HG02798 (cell line): ENCODE data around the gene DPP10.
"Not testable (repeated sequence)": the region's sequence is repeated elsewhere in the genome, so short reads cannot be mapped to it uniquely, and the experiment has no call there.

Experiments
- ATAC-seq: cut with Tn5 transposase; IDR thresholded peaks from one replicate; pipeline ENCODE4 v1.9.1; 2021; ENCODE audit warnings: mild to moderate bottlenecking; ENCODE audit not compliant: unreplicated experiment, poor library complexity

DPP10 gene

GRCh38 chr2:115084446-115084845 is 642.0 kb downstream of the DPP10 start:
- ATAC-seq: no peak

GRCh38 chr2:115086051-115086620 is 643.7 kb downstream of the DPP10 start:
- ATAC-seq: not testable (repeated sequence)

- ATAC-seq: no peak
Observed at GRCh38 chr2:115094441-115094840, 652.0 kb downstream of the DPP10 start.

- no peak for ATAC-seq
Observed at GRCh38 chr2:115105966-115106365, 663.5 kb downstream of the DPP10 start.

GRCh38 chr2:115115135-115115534 is 672.7 kb downstream of the DPP10 start:
- ATAC-seq: no peak

GRCh38 chr2:115118306-115118705 is 675.9 kb downstream of the DPP10 start:
- no peak for ATAC-seq

GRCh38 chr2:115119086-115119485 is 676.6 kb downstream of the DPP10 start:
- no peak for ATAC-seq

- no peak for ATAC-seq
Observed at GRCh38 chr2:115122701-115123100, 680.3 kb downstream of the DPP10 start.

- no peak for ATAC-seq
Observed at GRCh38 chr2:115124817-115125216, 682.4 kb downstream of the DPP10 start.

GRCh38 chr2:115129536-115129935 is 687.1 kb downstream of the DPP10 start:
- no peak for ATAC-seq

- ATAC-seq: no peak
Observed at GRCh38 chr2:115160531-115161080, 718.2 kb downstream of the DPP10 start.

GRCh38 chr2:115161081-115161770 is 718.8 kb downstream of the DPP10 start:
- no peak for ATAC-seq

- ATAC-seq: no peak
Observed at GRCh38 chr2:115161771-115162493, 719.5 kb downstream of the DPP10 start.

- ATAC-seq: no peak
Observed at GRCh38 chr2:115162494-115163293, 720.3 kb downstream of the DPP10 start.

GRCh38 chr2:115163572-115163971 is 721.1 kb downstream of the DPP10 start:
- no peak for ATAC-seq

- ATAC-seq: peak; percentile 47
Observed at GRCh38 chr2:115165529-115166109, 723.2 kb downstream of the DPP10 start.

- no peak for ATAC-seq
Observed at GRCh38 chr2:115168457-115168856, 726.0 kb downstream of the DPP10 start.

- no peak for ATAC-seq
Observed at GRCh38 chr2:115169814-115170213, 727.4 kb downstream of the DPP10 start.

- ATAC-seq: no peak
Observed at GRCh38 chr2:115171751-115172150, 729.3 kb downstream of the DPP10 start.

GRCh38 chr2:115174651-115175050 is 732.2 kb downstream of the DPP10 start:
- no peak for ATAC-seq
